IMR-90 (cell line): Measurements from ENCODE around the gene CTNNA2. TPM values are rescaled to one million over a fixed set of nuclear protein-coding genes. Genes with fewer than 3 reads are reported as not detected.

ENCODE experiments used
- ATAC-seq: fragments of 200-7000 bp; cut with Tn5 transposase; 2 replicates; pipeline ENCODE4 v1.9.1; 2020; ENCODE audit warnings: low read depth, mild to moderate bottlenecking, moderate library complexity
- BruUV-seq: library from RNA; stranded (reverse); fragments of 400-500 nt; replicated peaks from 2 replicates; lab custom pipeline; 2021; lab: Mats Ljungman, UMichigan
- CTCF ChIA-PET: fragments of 300-600 bp; formaldehyde crosslinking; extraction: SDS; loops from one replicate; lab custom pipeline; 2021; ENCODE audit warnings: antibody characterized with exemption; lab: Yijun Ruan, JAX
- POLR2A ChIA-PET: fragments of 300-600 bp; sonication (Branson Sonifier 250); formaldehyde crosslinking; loops from one replicate; lab custom pipeline; 2022; ENCODE audit warnings: antibody characterized with exemption; ENCODE audit not compliant: unreplicated experiment; lab: Charles Lee
- DNase-seq: peaks from one replicate; pipeline ENCODE4 v3.0.0; 2013
- H2AFZ ChIP-seq: replicated peaks from 2 replicates; pipeline ENCODE3; 2013; ENCODE audit warnings: low read length, mild to moderate bottlenecking; ENCODE audit not compliant: poor library complexity
- H2AK5ac ChIP-seq: 2 replicates; pipeline ENCODE4 v1.6.1; 2013; ENCODE audit warnings: low read depth, low read length, inconsistent platforms
- H2AK9ac ChIP-seq: replicated peaks from 2 replicates; pipeline ENCODE3; 2013; ENCODE audit warnings: mild to moderate bottlenecking, low read depth, low read length, moderate library complexity; ENCODE audit not compliant: poor library complexity
- H2BK120ac ChIP-seq: 2 replicates; pipeline ENCODE4 v1.6.1; 2013; ENCODE audit warnings: low read depth, low read length, inconsistent platforms
- H2BK15ac ChIP-seq: 3 replicates; pipeline ENCODE4 v1.6.1; 2013; ENCODE audit warnings: low read depth, low read length, inconsistent platforms
- H2BK20ac ChIP-seq: 2 replicates; pipeline ENCODE4 v1.6.1; 2013; ENCODE audit warnings: low read depth, mild to moderate bottlenecking, inconsistent platforms, low read length, moderate library complexity
- H2BK5ac ChIP-seq: 2 replicates; pipeline ENCODE4 v1.6.1; 2013; ENCODE audit warnings: mild to moderate bottlenecking, low read depth, low read length, inconsistent platforms; ENCODE audit not compliant: poor library complexity, severe bottlenecking
- H3K14ac ChIP-seq: replicated peaks from 2 replicates; pipeline ENCODE4 v1.6.1; 2013; ENCODE audit warnings: low read depth, low read length, inconsistent platforms
- H3K18ac ChIP-seq: 2 replicates; pipeline ENCODE4 v1.6.1; 2013; ENCODE audit warnings: low read depth, low read length, control low read depth
- H3K23ac ChIP-seq: 2 replicates; pipeline ENCODE4 v1.6.1; 2013; ENCODE audit warnings: low read depth, low read length, inconsistent platforms
- H3K27ac ChIP-seq: 2 replicates; pipeline ENCODE4 v1.5.1; 2013; ENCODE audit warnings: mild to moderate bottlenecking, control low read depth, low read length; ENCODE audit not compliant: insufficient read depth
- H3K27me3 ChIP-seq: 2 replicates; pipeline ENCODE4 v1.6.1; 2013; ENCODE audit warnings: low read length; ENCODE audit not compliant: control insufficient read depth, insufficient read depth
- H3K36me3 ChIP-seq: 2 replicates; pipeline ENCODE4 v1.6.1; 2013; ENCODE audit warnings: low read length, mixed read lengths; ENCODE audit not compliant: control insufficient read depth, insufficient read depth
- H3K4ac ChIP-seq: 2 replicates; pipeline ENCODE4 v1.6.1; 2013; ENCODE audit warnings: low read depth, low read length, inconsistent platforms
- H3K4me1 ChIP-seq: 2 replicates; pipeline ENCODE4 v1.6.1; 2013; ENCODE audit warnings: low read length, mixed read lengths; ENCODE audit not compliant: control insufficient read depth, insufficient read depth
- H3K4me2 ChIP-seq: 2 replicates; pipeline ENCODE4 v1.6.1; 2013; ENCODE audit warnings: low read depth, mild to moderate bottlenecking, control low read depth, low read length, moderate library complexity
- H3K4me3 ChIP-seq: 2 replicates; pipeline ENCODE4 v1.5.1; 2013; ENCODE audit warnings: low read depth, mild to moderate bottlenecking, control low read depth, low read length, moderate library complexity; ENCODE audit not compliant: insufficient read depth
- H3K56ac ChIP-seq: 2 replicates; pipeline ENCODE4 v1.6.1; 2013; ENCODE audit warnings: low read length, inconsistent platforms; ENCODE audit not compliant: insufficient read depth; ENCODE audit errors: extremely low read depth
- H3K79me1 ChIP-seq, 2 experiments: 2 replicates each; pipeline ENCODE4 v1.6.1; 2013; ENCODE audit warnings: low read length in 2 of 2, inconsistent platforms in 1 of 2, low read depth in 1 of 2
- H3K9ac ChIP-seq: 2 replicates; pipeline ENCODE4 v1.6.1; 2013; ENCODE audit warnings: low read depth, low read length, control low read depth
- H3K9me1 ChIP-seq: 2 replicates; pipeline ENCODE4 v1.6.1; 2013; ENCODE audit warnings: low read length, inconsistent platforms; ENCODE audit not compliant: insufficient read depth
- H3K9me3 ChIP-seq: 2 replicates; pipeline ENCODE4 v1.6.1; 2013; ENCODE audit warnings: low read length; ENCODE audit not compliant: control insufficient read depth, insufficient read depth
- H4K20me1 ChIP-seq: 2 replicates; pipeline ENCODE4 v1.6.1; 2013; ENCODE audit warnings: low read length, inconsistent platforms; ENCODE audit not compliant: insufficient read depth
- H4K5ac ChIP-seq: 2 replicates; pipeline ENCODE4 v1.6.1; 2013; ENCODE audit warnings: mild to moderate bottlenecking, low read depth, low read length, control low read depth
- H4K8ac ChIP-seq, 2 experiments: 2 replicates each; pipeline ENCODE4 v1.6.1; 2013; ENCODE audit warnings: low read depth in 2 of 2, low read length in 2 of 2, control low read depth in 1 of 2, inconsistent platforms in 1 of 2
- H4K91ac ChIP-seq: 2 replicates; pipeline ENCODE4 v1.6.1; 2013; ENCODE audit warnings: low read depth, low read length, inconsistent platforms; ENCODE audit not compliant: insufficient read depth
- CEBPB ChIP-seq: IDR thresholded peaks from 2 replicates; pipeline ENCODE4 v1.6.1; 2012; ENCODE audit warnings: low read depth, low read length, improper control_type of control experiment
- CTCF ChIP-seq: conservative IDR thresholded peaks from 2 replicates; pipeline ENCODE4 v1.5.1; 2012; ENCODE audit warnings: mild to moderate bottlenecking, low read depth, low read length, improper control_type of control experiment
- ELK1 ChIP-seq: fragments of 150-350 bp; IDR thresholded peaks from 2 replicates; pipeline ENCODE4 v1.6.1; 2016; ENCODE audit warnings: low read depth, mild to moderate bottlenecking, low read length, moderate library complexity, borderline replicate concordance
- MAFK ChIP-seq: IDR thresholded peaks from 2 replicates; pipeline ENCODE4 v1.6.1; 2012; ENCODE audit warnings: low read depth, low read length, improper control_type of control experiment
- NFE2L2 ChIP-seq: fragments of 150-350 bp; IDR thresholded peaks from 2 replicates; pipeline ENCODE4 v1.6.1; 2016; ENCODE audit warnings: low read depth, mild to moderate bottlenecking, low read length
- RAD21 ChIP-seq: IDR thresholded peaks from 2 replicates; pipeline ENCODE4 v1.6.1; 2012; ENCODE audit warnings: low read length, improper control_type of control experiment
- SMC3 ChIP-seq: fragments of 150-350 bp; IDR thresholded peaks from 2 replicates; pipeline ENCODE4 v1.6.1; 2016; ENCODE audit warnings: low read depth, mild to moderate bottlenecking, antibody characterized with exemption, low read length, moderate library complexity
- WGBS, 2 experiments: methylation state at CpG; one replicate each; pipeline versions ENCODE4 v1.1.5 to v1.1.7; 2013; ENCODE audit warnings: missing lambda C conversion rate in 2 of 2; ENCODE audit not compliant: insufficient read length in 1 of 2; ENCODE audit errors: extremely low coverage in 2 of 2; 5-methylcytosine and 5-hydroxymethylcytosine counted together
- dilution Hi-C: fragments of 300-500 bp; cut with HindIII; formaldehyde crosslinking; loops from one replicate; pipeline ENCODE4 v1.14.3; 2018; ENCODE audit warnings: low sequenced_read_pairs; ENCODE audit not compliant: unreplicated experiment
- in situ Hi-C: fragments of 300-500 bp; cut with MboI; formaldehyde crosslinking; loops from 3 replicates; pipeline ENCODE4 v1.14.3; 2019; ENCODE audit warnings: low sequenced_read_pairs, inconsistent platforms, mixed read lengths
- intact Hi-C: fragments of 100-400 bp; cut with micrococcal nuclease; formaldehyde crosslinking; loops from 2 replicates; pipeline ENCODE4 v1.10.0; 2022
- polyA plus RNA-seq, 3 experiments: library from polyadenylated mRNA; depleted of rRNA; stranded (reverse); fragments of >200 nt; gene quantifications; 2 replicates each; pipeline ENCODE4 v1.2.3, GENCODE V29; 2012; ENCODE audit warnings: low replicate concordance in 1 of 3
- total RNA-seq: library from RNA; depleted of rRNA; stranded (reverse); fragments of >200 nt; gene quantifications from 2 replicates; pipeline ENCODE4 v1.2.3, GENCODE V29; 2012

CTNNA2 gene
- total and polyA plus RNA-seq, 2 of the 4 experiments (the other 2 are of a cell fraction) = not detected

GRCh38 chr2:79935771-79936657, 423.2 kb downstream of the CTNNA2 start:
- no peak overlapping the region for H3K9ac ChIP-seq

More at GRCh38 chr2:79935771-79936657, 423.2 kb downstream of the CTNNA2 start:
- H4K20me1 ChIP-seq = no peaks in the 10 kb centered on the region
- no peaks in the 10 kb centered on the region for H3K36me3 ChIP-seq
- H2BK20ac ChIP-seq = no peak overlapping the region
- H3K27ac ChIP-seq = no peak overlapping the region
- no peak overlapping the region for H3K4me3 ChIP-seq
- ChIA-PET CTCF (interaction anchor here (0.6 to 1.0 kb wide), 3 partner anchors 252 to 563 kb away, joined by 3 to 4 read pairs (median 3); no protein-coding TSS in a partner anchor), POLR2A (no interaction called here)
- H3K79me1 ChIP-seq = no peaks in the 10 kb centered on the region
- DNase-seq (peak; percentile 84), ATAC-seq (peak; percentile 92)
- no peak overlapping the region for H3K4ac ChIP-seq
- peaks cover 3% of the 10 kb centered on the region for H3K27me3 ChIP-seq
- TF ChIP-seq ELK1 (no peak), SMC3 (peak; percentile 65), RAD21 (peak; percentile 86), MAFK (no peak), CEBPB (peak; percentile 99), NFE2L2 (peak; percentile 63), CTCF (peak; percentile 94)
- H2BK120ac ChIP-seq = no peak overlapping the region
- H2AFZ ChIP-seq = peak overlapping the region; percentile 71
- no peak overlapping the region; a peak in 1 of 4 replicates for H4K8ac ChIP-seq
- H3K56ac ChIP-seq = no peak overlapping the region
- no peak overlapping the region for H4K5ac ChIP-seq
- intact Hi-C loops = loop anchor here (1.0 to 10.0 kb wide), 5 partner anchors 116 to 563 kb away; no protein-coding TSS in a partner anchor
- dilution Hi-C loops = no loop called here
- H3K4me2 ChIP-seq = peak overlapping the region; percentile 94
- no CpG with 5 or more reads among the region's 9 CpGs for WGBS, 2 experiments
- H3K23ac ChIP-seq = no peak overlapping the region
- no peak overlapping the region for H3K14ac ChIP-seq
- no peak overlapping the region for H4K91ac ChIP-seq
- no peaks in the 10 kb centered on the region for H3K9me3 ChIP-seq
- H2AK5ac ChIP-seq = no peak overlapping the region
- H2BK15ac ChIP-seq = no peak overlapping the region
- H3K4me1 ChIP-seq = no peaks in the 10 kb centered on the region
- no peaks in the 10 kb centered on the region for H3K9me1 ChIP-seq
- no TSS peak for BruUV-seq
- no peak overlapping the region for H2AK9ac ChIP-seq
- H3K18ac ChIP-seq = no peak overlapping the region
- in situ Hi-C loops = loop anchor here (10.0 kb wide), 2 partner anchors 299 to 559 kb away; no protein-coding TSS in a partner anchor
- H2BK5ac ChIP-seq = no peak overlapping the region
